ENCODE results near the gene RAB11FIP4. TPM values are rescaled to one million over a fixed set of nuclear protein-coding genes. Genes with fewer than 3 reads are reported as not detected.
A peak's percentile ranks its signal among the peaks of the same experiment; 100 is the strongest.

Gene RAB11FIP4
- total and polyA plus RNA-seq, 2 of the 13 experiments (the other 11 are each of a cell fraction or from before 2014, with no cell fraction given), result 28.0 to 89.3 TPM

GRCh38 chr17:31467502-31468256, 76.2 kb downstream of the RAB11FIP4 start (continued):
- TF ChIP-seq HNF1A (IDR thresholded peaks at IDR 0.05; ENCODE audit: low read depth), result no peak
- peak; percentile 48; the same call in 1 of the 2 replicates for TF ChIP-seq HNF1A (CRISPR knock-in tag; IDR thresholded peaks at IDR 0.05; ENCODE audit: borderline replicate concordance)
- peak; percentile 39; the same call in 1 of the 2 replicates for TF ChIP-seq BHLHE40 (IDR thresholded peaks at IDR 0.05; ENCODE audit: low read length)
- no peak for TF ChIP-seq FOXP1 (IDR thresholded peaks at IDR 0.05)
- TF ChIP-seq FOXP1 (CRISPR knock-in tag; IDR thresholded peaks at IDR 0.05), result peak; percentile 35; the same call in 1 of the 2 replicates
- TF ChIP-seq ZNF446 (CRISPR knock-in tag; IDR thresholded peaks at IDR 0.05), result no peak
- TF ChIP-seq YY1 (IDR thresholded peaks at IDR 0.05; ENCODE audit: insufficient read depth, insufficient replicate concordance, low read depth, low read length), result no peak
- no peak for TF ChIP-seq PAWR (CRISPR knock-in tag; IDR thresholded peaks at IDR 0.05; ENCODE audit: borderline replicate concordance)
- no peak for TF ChIP-seq ZNF224 (CRISPR knock-in tag; IDR thresholded peaks at IDR 0.05)
- TF ChIP-seq MTA1 (CRISPR knock-in tag; IDR thresholded peaks at IDR 0.05; ENCODE audit: borderline replicate concordance), result peak; percentile 96
- TF ChIP-seq ISL2 (CRISPR knock-in tag; IDR thresholded peaks at IDR 0.05), result no peak
- no peak for TF ChIP-seq NCOA5 (CRISPR knock-in tag; IDR thresholded peaks at IDR 0.05)
- no peak for TF ChIP-seq ZNF317 (CRISPR knock-in tag; IDR thresholded peaks at IDR 0.05)
- no peak for TF ChIP-seq SIN3A (IDR thresholded peaks at IDR 0.05; ENCODE audit: borderline replicate concordance, low read depth, low read length)
- TF ChIP-seq, protein P1, sequence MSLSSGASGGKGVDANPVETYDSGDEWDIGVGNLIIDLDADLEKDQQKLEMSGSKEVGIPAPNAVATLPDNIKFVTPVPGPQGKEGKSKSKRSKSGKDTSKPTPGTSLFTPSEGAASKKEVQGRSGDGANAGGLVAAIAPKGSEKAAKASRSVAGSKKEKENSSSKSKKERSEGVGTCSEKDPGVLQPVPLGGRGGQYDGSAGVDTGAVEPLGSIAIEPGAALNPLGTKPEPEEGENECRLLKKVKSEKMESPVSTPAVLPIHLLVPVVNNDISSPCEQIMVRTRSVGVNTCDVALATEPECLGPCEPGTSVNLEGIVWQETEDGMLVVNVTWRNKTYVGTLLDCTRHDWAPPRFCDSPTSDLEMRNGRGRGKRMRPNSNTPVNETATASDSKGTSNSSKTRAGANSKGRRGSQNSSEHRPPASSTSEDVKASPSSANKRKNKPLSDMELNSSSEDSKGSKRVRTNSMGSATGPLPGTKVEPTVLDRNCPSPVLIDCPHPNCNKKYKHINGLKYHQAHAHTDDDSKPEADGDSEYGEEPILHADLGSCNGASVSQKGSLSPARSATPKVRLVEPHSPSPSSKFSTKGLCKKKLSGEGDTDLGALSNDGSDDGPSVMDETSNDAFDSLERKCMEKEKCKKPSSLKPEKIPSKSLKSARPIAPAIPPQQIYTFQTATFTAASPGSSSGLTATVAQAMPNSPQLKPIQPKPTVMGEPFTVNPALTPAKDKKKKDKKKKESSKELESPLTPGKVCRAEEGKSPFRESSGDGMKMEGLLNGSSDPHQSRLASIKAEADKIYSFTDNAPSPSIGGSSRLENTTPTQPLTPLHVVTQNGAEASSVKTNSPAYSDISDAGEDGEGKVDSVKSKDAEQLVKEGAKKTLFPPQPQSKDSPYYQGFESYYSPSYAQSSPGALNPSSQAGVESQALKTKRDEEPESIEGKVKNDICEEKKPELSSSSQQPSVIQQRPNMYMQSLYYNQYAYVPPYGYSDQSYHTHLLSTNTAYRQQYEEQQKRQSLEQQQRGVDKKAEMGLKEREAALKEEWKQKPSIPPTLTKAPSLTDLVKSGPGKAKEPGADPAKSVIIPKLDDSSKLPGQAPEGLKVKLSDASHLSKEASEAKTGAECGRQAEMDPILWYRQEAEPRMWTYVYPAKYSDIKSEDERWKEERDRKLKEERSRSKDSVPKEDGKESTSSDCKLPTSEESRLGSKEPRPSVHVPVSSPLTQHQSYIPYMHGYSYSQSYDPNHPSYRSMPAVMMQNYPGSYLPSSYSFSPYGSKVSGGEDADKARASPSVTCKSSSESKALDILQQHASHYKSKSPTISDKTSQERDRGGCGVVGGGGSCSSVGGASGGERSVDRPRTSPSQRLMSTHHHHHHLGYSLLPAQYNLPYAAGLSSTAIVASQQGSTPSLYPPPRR (CRISPR knock-in tag; IDR thresholded peaks at IDR 0.05; ENCODE audit: borderline replicate concordance), result peak; percentile 74; the same call in 1 of the 2 replicates
- no peak for TF ChIP-seq ARID2 (CRISPR knock-in tag; IDR thresholded peaks at IDR 0.05; ENCODE audit: borderline replicate concordance)

All from HepG2 (cell line).